ENCODE results near the gene ZRANB2.

Gene ZRANB2

GRCh38 chr1:71080739-71081696, at the start of gene ZRANB2:
Gene ZRANB2 (minus strand): TSS chr1:71081035. CDS start chr1:71080995, 40 bp downstream.
- TF ChIP-seq CTCF (IDR thresholded peaks at IDR 0.05; ENCODE audit: control extremely low read depth, extremely low read depth, low read depth, missing control alignments) = peak; percentile 59
- peak; percentile 89 for DNase-seq (ENCODE audit: extremely low spot score)
- ChIA-PET CTCF (interaction anchor here (0.6 to 1.9 kb wide), 10 partner anchors 8 to 32 kb away, joined by 3 to 9 read pairs (median 4); no protein-coding TSS in a partner anchor), POLR2A (interaction anchor here (1.1 kb wide), 1 partner anchor 17 kb away, joined by 4 read pairs; no protein-coding TSS in a partner anchor)

GRCh38 chr1:71128060-71128459, 47.2 kb upstream of the ZRANB2 start:
- no peak for TF ChIP-seq CTCF (IDR thresholded peaks at IDR 0.05; ENCODE audit: control extremely low read depth, extremely low read depth, low read depth, missing control alignments)
- POLR2A ChIA-PET = no interaction called here
- CTCF ChIA-PET = interaction anchor here (1.5 kb wide), 1 partner anchor 16 kb away, joined by 3 read pairs; no protein-coding TSS in a partner anchor
- DNase-seq (ENCODE audit: extremely low spot score) = no peak

GRCh38 chr1:71118086-71118485, 37.3 kb upstream of the ZRANB2 start:
- POLR2A ChIA-PET = no interaction called here
- no peak for DNase-seq (ENCODE audit: extremely low spot score)
- no peak for TF ChIP-seq CTCF (IDR thresholded peaks at IDR 0.05; ENCODE audit: control extremely low read depth, extremely low read depth, low read depth, missing control alignments)
- CTCF ChIA-PET = interaction anchor here (1.3 kb wide), 1 partner anchor 14 kb away, joined by 6 read pairs; no protein-coding TSS in a partner anchor

- ChIA-PET POLR2A (no interaction called here), CTCF (no interaction called here)
- DNase-seq (ENCODE audit: extremely low spot score) = no peak
- no peak for TF ChIP-seq CTCF (IDR thresholded peaks at IDR 0.05; ENCODE audit: control extremely low read depth, extremely low read depth, low read depth, missing control alignments)
Observed at GRCh38 chr1:71116729-71117128, 35.9 kb upstream of the ZRANB2 start.

GRCh38 chr1:71106658-71107322, 26.0 kb upstream of the ZRANB2 start:
- ChIA-PET CTCF (no interaction called here), POLR2A (no interaction called here)
- TF ChIP-seq CTCF (IDR thresholded peaks at IDR 0.05; ENCODE audit: control extremely low read depth, extremely low read depth, low read depth, missing control alignments) = no peak

GRCh38 chr1:71104417-71104816, 23.6 kb upstream of the ZRANB2 start:
- CTCF ChIA-PET = interaction anchor here (1.0 to 2.8 kb wide), 3 partner anchors 9 to 14 kb away, joined by 4 to 6 read pairs (median 4); no protein-coding TSS in a partner anchor
- no peak for TF ChIP-seq CTCF (IDR thresholded peaks at IDR 0.05; ENCODE audit: control extremely low read depth, extremely low read depth, low read depth, missing control alignments)
- no peak for DNase-seq (ENCODE audit: extremely low spot score)
- POLR2A ChIA-PET = no interaction called here

More at GRCh38 chr1:71106658-71107322, 26.0 kb upstream of the ZRANB2 start:
- DNase-seq (ENCODE audit: extremely low spot score) = no peak

All from GM10248 (cell line).